Bronchus fibroblast of lung (primary cell): ENCODE data around the gene IGF2R. TPM values are rescaled to one million over a fixed set of nuclear protein-coding genes. Genes with fewer than 3 reads are reported as not detected.

ENCODE experiments used
- total RNA-seq: library from RNA; depleted of rRNA; stranded (reverse); fragments of >200 nt; gene quantifications from 2 replicates; pipeline ENCODE4 v1.2.3, GENCODE V29; 2015

The IGF2R gene, protein sequence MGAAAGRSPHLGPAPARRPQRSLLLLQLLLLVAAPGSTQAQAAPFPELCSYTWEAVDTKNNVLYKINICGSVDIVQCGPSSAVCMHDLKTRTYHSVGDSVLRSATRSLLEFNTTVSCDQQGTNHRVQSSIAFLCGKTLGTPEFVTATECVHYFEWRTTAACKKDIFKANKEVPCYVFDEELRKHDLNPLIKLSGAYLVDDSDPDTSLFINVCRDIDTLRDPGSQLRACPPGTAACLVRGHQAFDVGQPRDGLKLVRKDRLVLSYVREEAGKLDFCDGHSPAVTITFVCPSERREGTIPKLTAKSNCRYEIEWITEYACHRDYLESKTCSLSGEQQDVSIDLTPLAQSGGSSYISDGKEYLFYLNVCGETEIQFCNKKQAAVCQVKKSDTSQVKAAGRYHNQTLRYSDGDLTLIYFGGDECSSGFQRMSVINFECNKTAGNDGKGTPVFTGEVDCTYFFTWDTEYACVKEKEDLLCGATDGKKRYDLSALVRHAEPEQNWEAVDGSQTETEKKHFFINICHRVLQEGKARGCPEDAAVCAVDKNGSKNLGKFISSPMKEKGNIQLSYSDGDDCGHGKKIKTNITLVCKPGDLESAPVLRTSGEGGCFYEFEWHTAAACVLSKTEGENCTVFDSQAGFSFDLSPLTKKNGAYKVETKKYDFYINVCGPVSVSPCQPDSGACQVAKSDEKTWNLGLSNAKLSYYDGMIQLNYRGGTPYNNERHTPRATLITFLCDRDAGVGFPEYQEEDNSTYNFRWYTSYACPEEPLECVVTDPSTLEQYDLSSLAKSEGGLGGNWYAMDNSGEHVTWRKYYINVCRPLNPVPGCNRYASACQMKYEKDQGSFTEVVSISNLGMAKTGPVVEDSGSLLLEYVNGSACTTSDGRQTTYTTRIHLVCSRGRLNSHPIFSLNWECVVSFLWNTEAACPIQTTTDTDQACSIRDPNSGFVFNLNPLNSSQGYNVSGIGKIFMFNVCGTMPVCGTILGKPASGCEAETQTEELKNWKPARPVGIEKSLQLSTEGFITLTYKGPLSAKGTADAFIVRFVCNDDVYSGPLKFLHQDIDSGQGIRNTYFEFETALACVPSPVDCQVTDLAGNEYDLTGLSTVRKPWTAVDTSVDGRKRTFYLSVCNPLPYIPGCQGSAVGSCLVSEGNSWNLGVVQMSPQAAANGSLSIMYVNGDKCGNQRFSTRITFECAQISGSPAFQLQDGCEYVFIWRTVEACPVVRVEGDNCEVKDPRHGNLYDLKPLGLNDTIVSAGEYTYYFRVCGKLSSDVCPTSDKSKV (N-terminal part only)
- 33.6 and 40.9 TPM in 2 replicates for total RNA-seq

DNA sequence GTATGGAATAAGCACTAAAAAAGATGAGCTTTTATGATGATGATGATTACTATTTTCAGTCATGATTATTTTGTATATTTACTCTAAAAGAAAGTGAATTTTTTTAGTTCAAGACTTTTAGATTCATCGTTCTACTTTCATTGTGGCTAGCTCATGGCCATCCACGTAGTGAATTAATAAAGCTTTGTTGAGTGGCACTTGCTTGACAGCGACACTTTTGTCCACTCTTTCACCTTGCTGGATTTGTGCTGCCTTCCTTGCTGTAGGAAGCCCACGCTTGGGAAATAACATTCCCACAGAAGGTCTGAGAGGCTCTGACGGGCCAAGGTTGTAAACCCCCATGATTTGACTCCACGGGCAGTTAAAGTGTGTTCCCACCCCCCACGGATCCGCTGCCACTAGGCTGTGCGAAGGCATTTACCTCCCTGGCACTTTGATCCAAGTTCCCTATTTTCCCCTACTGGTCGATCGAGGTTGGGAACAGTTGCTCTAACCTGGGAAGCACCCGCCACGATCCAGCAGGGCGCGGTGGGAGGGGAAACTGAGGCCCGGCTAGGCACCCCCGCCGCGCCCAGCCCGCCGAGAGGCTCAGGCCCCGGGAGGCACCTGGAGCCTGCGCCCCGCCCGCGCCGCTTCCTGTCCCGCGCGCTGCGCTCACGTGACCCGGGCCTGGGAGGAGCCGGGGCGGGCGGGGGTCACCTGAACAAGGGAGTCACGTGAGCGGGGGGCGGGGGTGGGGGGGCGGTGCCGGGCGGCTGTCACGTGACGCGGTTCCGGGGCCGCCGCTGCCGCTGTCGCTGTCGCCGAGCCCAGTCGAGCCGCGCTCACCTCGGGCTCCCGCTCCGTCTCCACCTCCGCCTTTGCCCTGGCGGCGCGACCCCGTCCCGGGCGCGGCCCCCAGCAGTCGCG lies at the start of gene IGF2R:
Gene IGF2R (plus strand): TSS at position 788 of the 909 bp plus-strand sequence. CDS start 165 bp downstream, outside the sequence.

DNA sequence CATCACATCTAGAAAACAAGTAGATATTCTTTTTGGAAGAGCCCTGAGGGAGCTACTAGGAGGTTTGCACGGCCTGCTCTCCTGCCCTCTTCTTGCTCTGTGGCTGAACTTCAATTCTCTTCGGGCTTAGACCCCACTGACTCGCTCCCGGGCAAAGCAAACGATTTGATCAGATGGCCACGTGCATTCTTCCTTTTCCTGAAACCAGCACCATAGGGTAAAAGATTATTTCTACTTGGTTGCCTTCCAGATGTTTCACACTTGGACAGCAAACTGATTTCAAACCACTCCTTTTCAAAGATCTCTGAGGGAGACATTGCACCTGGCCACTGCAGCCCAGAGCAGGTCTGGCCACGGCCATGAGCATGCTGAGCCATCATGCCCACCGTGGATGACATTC lies 152.7 kb downstream of the IGF2R start, which contains the start of gene SLC22A1:
Gene SLC22A1 (plus strand): TSS at position 258 of the 400 bp plus-strand sequence. CDS start 121 bp downstream, at position 379.

Other genes with a start within 250 kb of the IGF2R start
- 58.7 and 60.4 TPM in 2 replicates for gene WTAP, start 241.6 kb upstream of the IGF2R start, total RNA-seq
- gene ACAT2, start 207.0 kb upstream of the IGF2R start, total RNA-seq, result 154 and 160 TPM in 2 replicates
- 221 and 230 TPM in 2 replicates for gene TCP1, start 179.5 kb upstream of the IGF2R start, total RNA-seq
- 91.5 and 102 TPM in 2 replicates for gene MRPL18, start 178.6 kb upstream of the IGF2R start, total RNA-seq
- gene PNLDC1, start 168.8 kb upstream of the IGF2R start, total RNA-seq, result not detected in 2 replicates
- gene MAS1, start 78.1 kb upstream of the IGF2R start, total RNA-seq, result not detected in 2 replicates
- gene SLC22A1, start 152.7 kb downstream of the IGF2R start, total RNA-seq, result under 0.01 TPM in 1 of 2 replicates, not detected in the other